ENCODE results near the gene TTC34. TPM values are rescaled to one million over a fixed set of nuclear protein-coding genes. Genes with fewer than 3 reads are reported as not detected.

Gene TTC34
- total and polyA plus RNA-seq, 2 of the 13 experiments (the other 11 are each of a cell fraction or from before 2014, with no cell fraction given): 0.07 to 0.11 TPM

GRCh38 chr1:2631136-2632050, 170.1 kb downstream of the TTC34 start (continued):
- TF ChIP-seq ARID3A (IDR thresholded peaks at IDR 0.05; ENCODE audit: low read depth, low read length): no peak
- TF ChIP-seq NFE2 (CRISPR knock-in tag; IDR thresholded peaks at IDR 0.05): no peak
- TF ChIP-seq ZBTB2 (CRISPR knock-in tag; IDR thresholded peaks at IDR 0.05; ENCODE audit: low read depth): no peak
- TF ChIP-seq MAX (IDR thresholded peaks at IDR 0.05): peak; percentile 64; the same call in 1 of the 2 replicates
- no peak for TF ChIP-seq CSRNP1 (CRISPR knock-in tag; IDR thresholded peaks at IDR 0.05)
- no peak for TF ChIP-seq ZMAT5 (CRISPR knock-in tag; IDR thresholded peaks at IDR 0.05; ENCODE audit: borderline replicate concordance, low read depth)
- TF ChIP-seq ATF1 (CRISPR knock-in tag; IDR thresholded peaks at IDR 0.05): no peak
- TF ChIP-seq RFX3 (CRISPR knock-in tag; IDR thresholded peaks at IDR 0.05): no peak
- no peak for TF ChIP-seq ZFP36L2 (CRISPR knock-in tag; IDR thresholded peaks at IDR 0.05)
- no peak for TF ChIP-seq ZBTB25 (CRISPR knock-in tag; IDR thresholded peaks at IDR 0.05)
- no peak for TF ChIP-seq ZNF496 (CRISPR knock-in tag; IDR thresholded peaks at IDR 0.05; ENCODE audit: insufficient replicate concordance)
- no peak for TF ChIP-seq SYNCRIP (IDR thresholded peaks at IDR 0.05; ENCODE audit: insufficient read depth, low read depth, low read length)
- TF ChIP-seq ZNF552 (CRISPR knock-in tag; IDR thresholded peaks at IDR 0.05; ENCODE audit: borderline replicate concordance): no peak
- no peak for TF ChIP-seq KDM5A (IDR thresholded peaks at IDR 0.05; ENCODE audit: borderline replicate concordance, low read length)
- no peak for TF ChIP-seq MXD1 (CRISPR knock-in tag; IDR thresholded peaks at IDR 0.05)
- no peak for TF ChIP-seq MXD4 (CRISPR knock-in tag; IDR thresholded peaks at IDR 0.05)
- TF ChIP-seq NCOA1 (CRISPR knock-in tag; IDR thresholded peaks at IDR 0.05): no peak
- TF ChIP-seq HMGXB4 (CRISPR knock-in tag; IDR thresholded peaks at IDR 0.05; ENCODE audit: borderline replicate concordance in 1 of 2, low read depth in 1 of 2): peak in 1 of 2 experiments; percentile 30; a peak in 1 of 4 replicates
- TF ChIP-seq ZBTB7B (CRISPR knock-in tag; IDR thresholded peaks at IDR 0.05): 0 out of 2 replicates have a peak, but pooled peaks have one; percentile 22

Measured in HepG2 (cell line).